HepG2 (cell line): ENCODE measurements around the gene TAF1B. TPM values are rescaled to one million over a fixed set of nuclear protein-coding genes. Genes with fewer than 3 reads are reported as not detected.

Source experiments
- ARID5B ChIP-seq: IDR thresholded peaks from 2 replicates; pipeline ENCODE4 v1.4.0; 2020; ENCODE audit warnings: mild to moderate bottlenecking, missing genetic modification reagents
- MIXL1 ChIP-seq: IDR thresholded peaks from 2 replicates; pipeline ENCODE4 v1.6.1; 2016
- NR2F6 ChIP-seq, 2 experiments: IDR thresholded peaks; 2 replicates each; pipeline ENCODE4 v1.6.1; 2016; ENCODE audit warnings: antibody characterized with exemption in 1 of 2, mild to moderate bottlenecking in 1 of 2
- PITX1 ChIP-seq: sonication (generic); formaldehyde crosslinking; IDR thresholded peaks from 2 replicates; pipeline ENCODE4 v1.5.1; 2020; ENCODE audit warnings: mild to moderate bottlenecking, missing genetic modification reagents
- ZBTB10 ChIP-seq: sonication (generic); formaldehyde crosslinking; IDR thresholded peaks from 2 replicates; pipeline ENCODE4 v1.4.0; 2020; ENCODE audit warnings: missing genetic modification reagents, borderline replicate concordance
- ZBTB25 ChIP-seq: IDR thresholded peaks from 2 replicates; pipeline ENCODE4 v1.6.1; 2018; ENCODE audit warnings: missing genetic modification reagents
- ZBTB40 ChIP-seq, 2 experiments: fragments of 450-650 bp in 1 of 2; sonication (generic) in 1 of 2; formaldehyde crosslinking in 1 of 2; IDR thresholded peaks; 2 replicates each; pipeline versions ENCODE4 v1.6.1 to v1.8.0; 2016 to 2022; ENCODE audit warnings: antibody characterized with exemption in 1 of 2, mild to moderate bottlenecking in 1 of 2, missing genetic modification reagents in 1 of 2
- ZNF101 ChIP-seq: sonication (generic); formaldehyde crosslinking; IDR thresholded peaks from 2 replicates; pipeline ENCODE4 v1.4.0; 2020; ENCODE audit warnings: mild to moderate bottlenecking, low read depth, missing genetic modification reagents, borderline replicate concordance
- ZNF138 ChIP-seq: sonication (generic); formaldehyde crosslinking; IDR thresholded peaks from 2 replicates; pipeline ENCODE4 v1.5.0; 2020; ENCODE audit warnings: mild to moderate bottlenecking, low read depth, missing genetic modification reagents
- ZNF232 ChIP-seq: sonication (generic); formaldehyde crosslinking; IDR thresholded peaks from 2 replicates; pipeline ENCODE4 v1.4.0; 2020; ENCODE audit warnings: missing genetic modification reagents, borderline replicate concordance
- polyA plus RNA-seq, 8 experiments: library from polyadenylated mRNA; depleted of rRNA in 3 of 8; stranded (reverse) in 7 of 8; unstranded in 1 of 8; fragments of >200 nt; fragmentation: Illumina TruSeq in 4 of 8; extraction: Trizol in 4 of 8; gene quantifications; 2 replicates each; pipeline versions ENCODE4 v1.2.1 to v1.2.3, GENCODE V29; 2011 to 2016; ENCODE audit warnings: low read depth in 4 of 8, missing spikeins in 1 of 8, mixed read lengths in 1 of 8; ENCODE audit not compliant: insufficient read depth in 1 of 8
- total RNA-seq, 5 experiments: library from RNA; depleted of rRNA; stranded (reverse); fragments of >200 nt; fragmentation: Illumina TruSeq; extraction: Trizol; gene quantifications; 2 replicates each; pipeline ENCODE4 v1.2.3, GENCODE V29; 2016; ENCODE audit warnings: low read depth in 1 of 5

Gene TAF1B
- total and polyA plus RNA-seq, 2 of the 13 experiments (the other 11 are each of a cell fraction or from before 2014, with no cell fraction given): 13.3 to 27.7 TPM

GRCh38 chr2:9951522-9952285 is 108.4 kb downstream of the TAF1B start, which contains the start of gene GRHL1 (continued):
- TF ChIP-seq PITX1 (CRISPR knock-in tag) (no peak; the same call in 1 of the 2 replicates), ZNF101 (CRISPR knock-in tag) (no peak), ZBTB40 (IDR thresholded peaks at IDR 0.05) (no peak), ZBTB40 (CRISPR knock-in tag; IDR thresholded peaks at IDR 0.05) (no peak), NR2F6 (IDR thresholded peaks at IDR 0.05) (no peak), NR2F6 (CRISPR knock-in tag; IDR thresholded peaks at IDR 0.05) (peak; percentile 4; the same call in 1 of the 2 replicates), ZNF232 (peak; percentile 70; the same call in 1 of the 2 replicates), ARID5B (0 out of 2 replicates have a peak, but pooled peaks have one; percentile 14), ZNF138 (CRISPR knock-in tag) (0 out of 2 replicates have a peak, but pooled peaks have one; percentile 61), ZBTB25 (CRISPR knock-in tag) (peak; percentile 54; the same call in 1 of the 2 replicates), MIXL1 (no peak), ZBTB10 (CRISPR knock-in tag) (0 out of 2 replicates have a peak, but pooled peaks have one; percentile 30)
